Endothelial cell of umbilical vein (primary cell): ENCODE measurements around the gene OGDH. TPM values are rescaled to one million over a fixed set of nuclear protein-coding genes. Genes with fewer than 3 reads are reported as not detected.
A peak's percentile ranks its signal among the peaks of the same experiment; 100 is the strongest.

Experiments used
- BruUV-seq: library from RNA; stranded (reverse); fragments of 400-500 nt; replicated peaks from 2 replicates; lab custom pipeline; 2021; lab: Mats Ljungman, UMichigan
- CTCF ChIA-PET: fragments of 300-600, 350-600 bp; sonication (Branson Sonifier 250); formaldehyde crosslinking; loops from one replicate; lab custom pipeline; 2021; ENCODE audit warnings: antibody characterized with exemption, inconsistent platforms; lab: Charles Lee
- POLR2A ChIA-PET: fragments of 300-600, 350-600 bp; sonication (Branson Sonifier 250); formaldehyde crosslinking; loops from one replicate; lab custom pipeline; 2021; ENCODE audit warnings: antibody characterized with exemption, inconsistent platforms; lab: Charles Lee
- DNase-seq: peaks from one replicate; pipeline ENCODE4 v3.0.0-alpha.2; 2011; ENCODE audit warnings: low read depth, low spot score
- FAIRE-seq: peaks from 2 replicates; lab custom pipeline; 2011; peaks lifted over from hg19 to GRCh38; lab: Jason Lieb, UNC
- H2AFZ ChIP-seq: 2 replicates; pipeline ENCODE4 v1.6.0; 2012; ENCODE audit warnings: low read depth, low read length, control low read depth, inconsistent platforms
- H3K27ac ChIP-seq: 2 replicates; pipeline ENCODE4 v1.5.1; 2011; ENCODE audit warnings: low read depth, mild to moderate bottlenecking, control low read depth, low read length, moderate library complexity; ENCODE audit not compliant: insufficient read depth
- H3K27me3 ChIP-seq, 2 experiments: 2 replicates each; pipeline versions ENCODE4 v1.6.0 to v1.6.1; 2011; ENCODE audit warnings: low read length in 2 of 2, mixed read lengths in 1 of 2; ENCODE audit not compliant: control insufficient read depth in 2 of 2, insufficient read depth in 2 of 2
- H3K36me3 ChIP-seq, 2 experiments: 2 replicates in 1 of 2; 3 replicates in 1 of 2; pipeline ENCODE4 v1.5.1; 2011; ENCODE audit warnings: low read length in 2 of 2, mild to moderate bottlenecking in 1 of 2, moderate library complexity in 1 of 2; ENCODE audit not compliant: control insufficient read depth in 2 of 2, insufficient read depth in 2 of 2; ENCODE audit errors: extremely low read depth in 1 of 2
- H3K4me1 ChIP-seq: 3 replicates; pipeline ENCODE4 v1.5.1; 2011; ENCODE audit warnings: mild to moderate bottlenecking, low read length; ENCODE audit not compliant: control insufficient read depth, insufficient read depth; ENCODE audit errors: extremely low read depth
- H3K4me2 ChIP-seq: 2 replicates; pipeline ENCODE4 v1.6.1; 2011; ENCODE audit warnings: low read length, control low read depth, mixed read lengths; ENCODE audit not compliant: insufficient read depth
- H3K4me3 ChIP-seq, 3 experiments: fragments of 200-600 bp in 1 of 3; sonication (generic), shearing (Covaris generic) in 1 of 3; replicated peaks in 1 of 3; 2 replicates each; pipeline ENCODE4 v1.5.1; 2011 to 2016; ENCODE audit warnings: control low read depth in 3 of 3, low read length in 3 of 3, mild to moderate bottlenecking in 2 of 3, inconsistent platforms in 1 of 3, low read depth in 1 of 3, moderate library complexity in 1 of 3; ENCODE audit not compliant: insufficient read depth in 1 of 3
- H3K79me2 ChIP-seq: 2 replicates; pipeline ENCODE4 v1.6.0; 2012; ENCODE audit warnings: low read length, inconsistent platforms; ENCODE audit not compliant: control insufficient read depth, insufficient read depth
- H3K9ac ChIP-seq: replicated peaks from 2 replicates; pipeline ENCODE3; 2011; ENCODE audit warnings: low read length, control low read depth; ENCODE audit not compliant: insufficient read depth; ENCODE audit errors: extremely low read depth
- H3K9me1 ChIP-seq: replicated peaks from 3 replicates; pipeline ENCODE4 v1.6.0; 2011; ENCODE audit warnings: mild to moderate bottlenecking, low read length; ENCODE audit not compliant: control insufficient read depth, insufficient read depth; ENCODE audit errors: extremely low read depth
- H3K9me3 ChIP-seq: replicated peaks from 2 replicates; pipeline ENCODE4 v1.5.1; 2012; ENCODE audit warnings: low read length, inconsistent platforms; ENCODE audit not compliant: control insufficient read depth, insufficient read depth
- H4K20me1 ChIP-seq: replicated peaks from 2 replicates; pipeline ENCODE3; 2011; ENCODE audit warnings: mild to moderate bottlenecking, low read length; ENCODE audit not compliant: control insufficient read depth, insufficient read depth; ENCODE audit errors: extremely low read depth
- CTCF ChIP-seq, 2 donors: IDR thresholded peaks; 1 replicate in 1 of 2; 2 replicates in 1 of 2; pipeline ENCODE4 v1.5.1; 2011; ENCODE audit warnings: low read length in 2 of 2, mild to moderate bottlenecking in 2 of 2, moderate library complexity in 2 of 2, control low read depth in 1 of 2, inconsistent platforms in 1 of 2, low read depth in 1 of 2; ENCODE audit not compliant: insufficient read depth in 1 of 2; ENCODE audit errors: extremely low read depth in 1 of 2
- FOS ChIP-seq: IDR thresholded peaks from 2 replicates; pipeline ENCODE4 v1.6.1; 2011; ENCODE audit warnings: mild to moderate bottlenecking, low read length, moderate library complexity, borderline replicate concordance; ENCODE audit not compliant: insufficient read depth
- dilution Hi-C: fragments of 300-500 bp; cut with MboI; formaldehyde crosslinking; loops from one replicate; pipeline ENCODE4 v1.15.0; 2019; ENCODE audit warnings: low sequenced_read_pairs; ENCODE audit not compliant: extremely low pct_ligation_motif_present
- intact Hi-C: fragments of 100-400 bp; cut with micrococcal nuclease; formaldehyde crosslinking; loops from one replicate; pipeline ENCODE4 v1.10.0; 2022
- polyA plus RNA-seq, 4 experiments: library from polyadenylated mRNA; depleted of rRNA in 3 of 4; stranded (reverse) in 3 of 4; unstranded in 1 of 4; fragments of >200 nt; gene quantifications; 2 replicates each; pipeline versions ENCODE4 v1.2.1 to v1.2.3, GENCODE V29; 2011 to 2012; ENCODE audit warnings: missing spikeins in 1 of 4
- total RNA-seq: library from RNA; stranded (reverse); gene quantifications from 2 replicates; pipeline ENCODE4 v1.2.3, GENCODE V29; 2021

Gene OGDH
- total and polyA plus RNA-seq, 2 donors (not counting 3 experiments of a cell fraction or from before 2014, with no cell fraction given) = 88.9 to 92.9 TPM

GRCh38 chr7:44565097-44565794 lies 41.2 kb upstream of the OGDH start:
- H3K9ac ChIP-seq = no peak overlapping the region
- H3K9me3 ChIP-seq = no peaks in the 10 kb centered on the region
- H3K79me2 ChIP-seq = no peaks in the 10 kb centered on the region
- peak; percentile 62 for DNase-seq
- H3K4me2 ChIP-seq = no peak overlapping the region
- H3K9me1 ChIP-seq = no peaks in the 10 kb centered on the region
- dilution Hi-C loops (no loop called here), intact Hi-C loops (loop anchor here (1.0 to 5.0 kb wide), 4 partner anchors 73 to 351 kb away; partner anchors contain the start of gene NUDCD3)
- ChIA-PET POLR2A (interaction anchor here (0.6 to 1.5 kb wide), 3 partner anchors 9 to 363 kb away, joined by 3 to 5 read pairs (median 4); partner anchors contain the start of gene DDX56), CTCF (interaction anchor here (0.7 to 4.7 kb wide), 39 partner anchors 9 to 571 kb away, joined by 3 to 145 read pairs (median 5); partner anchors contain the start of genes DDX56, NUDCD3, TMED4 and YKT6)
- H2AFZ ChIP-seq = no peak overlapping the region
- peak; percentile 83 for FAIRE-seq
- H3K4me3 ChIP-seq = no peak overlapping the region
- no peak overlapping the region for H3K27ac ChIP-seq
- TF ChIP-seq CTCF (IDR thresholded peaks at IDR 0.05; ENCODE audit: extremely low read depth in 1 of 2, insufficient read depth in 1 of 2, low read depth in 1 of 2, low read length in 2 of 2) (peak; percentile 94 to 98), FOS (no peak)
- peaks cover 22 to 45% of the 10 kb centered on the region in 2 experiments for H3K36me3 ChIP-seq
- no peaks in the 10 kb centered on the region for H3K4me1 ChIP-seq
- no peaks in the 10 kb centered on the region for H3K27me3 ChIP-seq
- H4K20me1 ChIP-seq = no peaks in the 10 kb centered on the region
- BruUV-seq = no TSS peak
